Measurements from ENCODE around the gene DNAH9. TPM values are rescaled to one million over a fixed set of nuclear protein-coding genes. Genes with fewer than 3 reads are reported as not detected.

DNAH9 gene
- total RNA-seq, 2 donors from 2014 or later, result 0.52 to 9.6 TPM

DNA sequence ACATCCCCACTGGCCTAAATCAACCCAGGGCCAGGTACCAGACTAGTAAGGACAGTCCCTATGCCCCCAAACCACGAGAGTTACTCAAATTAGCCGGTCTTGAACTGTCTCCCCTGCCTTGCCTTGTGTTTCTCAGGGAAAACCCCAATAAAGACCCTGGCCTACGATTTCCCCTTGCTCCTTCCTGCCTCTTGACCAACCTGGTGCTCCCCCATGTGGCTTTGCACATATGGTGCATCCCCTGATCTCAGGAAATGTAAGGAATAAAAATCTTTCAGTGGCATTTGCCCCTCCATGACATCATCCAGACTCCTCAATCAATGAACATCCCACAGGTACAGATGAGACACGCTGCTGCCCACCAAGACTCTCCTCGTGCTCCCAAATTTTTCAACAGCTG, 311.1 kb downstream of the DNAH9 start:
- Histone ChIP-seq H3K4me1 (no peaks in the 10 kb centered on the region), H3K27me3 (no peaks in the 10 kb centered on the region), H3K27ac (no peak overlapping the region), H3K4me3 (no peak overlapping the region), H3K9me3 (no peaks in the 10 kb centered on the region), H3K36me3 (replicated peaks in 1 of 2; ENCODE audit: insufficient read depth in 1 of 2, low read depth in 2 of 2) (no peaks in the 10 kb centered on the region)
- ATAC-seq (no peak), DNase-seq (no peak)
- no peak for TF ChIP-seq CTCF (IDR thresholded peaks at IDR 0.05)
- WGBS, 2 donors, result 41 to 66% methylated on average over 5 of the region's 5 CpGs
- intact Hi-C loops (cut with DNase I), result no loop called here

DNA sequence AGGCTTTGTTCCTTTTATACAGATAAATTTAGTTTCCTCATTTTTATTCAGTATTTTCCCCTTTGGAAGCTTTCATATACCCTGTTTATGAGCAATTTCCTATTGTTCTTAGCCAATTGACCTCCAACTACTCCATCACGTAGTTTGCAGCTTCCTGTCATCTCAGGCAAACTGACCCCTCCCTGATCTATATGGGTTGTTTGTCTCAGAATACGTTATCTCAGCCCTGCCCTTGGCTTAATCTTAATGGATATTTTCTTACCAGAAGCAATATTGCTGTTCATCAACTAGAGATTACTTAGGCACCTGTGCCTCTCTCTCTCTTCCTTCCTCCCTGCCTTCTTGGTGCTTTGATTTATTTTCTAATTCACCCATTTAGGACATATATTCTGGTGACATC, 317.8 kb downstream of the DNAH9 start:
- no peak for TF ChIP-seq POLR2A (IDR thresholded peaks at IDR 0.05)
- Histone ChIP-seq H3K27me3 (no peaks in the 10 kb centered on the region), H3K9me3 (no peaks in the 10 kb centered on the region), H3K36me3 (replicated peaks in 1 of 2; ENCODE audit: insufficient read depth in 1 of 2, low read depth in 2 of 2) (no peaks in the 10 kb centered on the region), H3K4me1 (no peaks in the 10 kb centered on the region), H3K4me3 (no peak overlapping the region), H3K27ac (no peak overlapping the region)
- no peak for DNase-seq
- 8 to 10% methylated on average over 2 of the region's 2 CpGs for WGBS, 2 donors
- intact Hi-C loops (cut with DNase I), result no loop called here
- ATAC-seq, result no peak

- Histone ChIP-seq H3K4me1 (no peaks in the 10 kb centered on the region), H3K4me3 (no peak overlapping the region), H3K27ac (no peak overlapping the region), H3K9me3 (no peaks in the 10 kb centered on the region), H3K36me3 (replicated peaks in 1 of 2; ENCODE audit: insufficient read depth in 1 of 2, low read depth in 2 of 2) (no peaks in the 10 kb centered on the region), H3K27me3 (no peaks in the 10 kb centered on the region)
- no peak for TF ChIP-seq POLR2A (IDR thresholded peaks at IDR 0.05)
- ATAC-seq (no peak), DNase-seq (no peak)
- WGBS, 2 donors, result 56% methylated on average over 5 of the region's 5 CpGs
- intact Hi-C loops (cut with DNase I), result no loop called here
Measured at GRCh38 chr17:11917415-11917814, 319.1 kb downstream of the DNAH9 start.

GRCh38 chr17:11921296-11921695, 323.0 kb downstream of the DNAH9 start:
- Histone ChIP-seq H3K4me1 (no peaks in the 10 kb centered on the region), H3K9me3 (no peaks in the 10 kb centered on the region), H3K4me3 (no peak overlapping the region), H3K36me3 (replicated peaks in 1 of 2; ENCODE audit: insufficient read depth in 1 of 2, low read depth in 2 of 2) (no peaks in the 10 kb centered on the region), H3K27me3 (no peaks in the 10 kb centered on the region), H3K27ac (no peak overlapping the region)
- 85 to 93% methylated on average over 6 of the region's 6 CpGs for WGBS, 2 donors
- ATAC-seq (no peak), DNase-seq (no peak)
- intact Hi-C loops (cut with DNase I), result no loop called here
- TF ChIP-seq CTCF (IDR thresholded peaks at IDR 0.05) (no peak), POLR2A (IDR thresholded peaks at IDR 0.05) (no peak)

- Histone ChIP-seq H3K36me3 (replicated peaks in 1 of 2; ENCODE audit: insufficient read depth in 1 of 2, low read depth in 2 of 2) (no peaks in the 10 kb centered on the region), H3K27me3 (no peaks in the 10 kb centered on the region), H3K9me3 (no peaks in the 10 kb centered on the region), H3K4me1 (no peaks in the 10 kb centered on the region), H3K4me3 (no peak overlapping the region), H3K27ac (no peak overlapping the region)
- 50 to 53% methylated on average over 1 of the region's 1 CpG for WGBS, 2 donors
- intact Hi-C loops (cut with DNase I), result no loop called here
- ATAC-seq (no peak), DNase-seq (no peak)
- TF ChIP-seq CTCF (IDR thresholded peaks at IDR 0.05) (no peak), POLR2A (IDR thresholded peaks at IDR 0.05) (no peak)
Measured at GRCh38 chr17:11922638-11923037, 324.4 kb downstream of the DNAH9 start.

- Histone ChIP-seq H3K4me3 (no peak overlapping the region), H3K36me3 (replicated peaks in 1 of 2; ENCODE audit: insufficient read depth in 1 of 2, low read depth in 2 of 2) (no peaks in the 10 kb centered on the region), H3K9me3 (no peaks in the 10 kb centered on the region), H3K27me3 (no peaks in the 10 kb centered on the region), H3K27ac (no peak overlapping the region), H3K4me1 (no peaks in the 10 kb centered on the region)
- TF ChIP-seq POLR2A (IDR thresholded peaks at IDR 0.05) (no peak), CTCF (IDR thresholded peaks at IDR 0.05) (no peak)
- ATAC-seq (no peak), DNase-seq (no peak)
- 43 to 52% methylated on average over 6 of the region's 6 CpGs for WGBS, 2 donors
- intact Hi-C loops (cut with DNase I), result no loop called here
Measured at GRCh38 chr17:11924076-11924475, 325.8 kb downstream of the DNAH9 start.

Data from body of pancreas (tissue), 4 donors.